Measurements from ENCODE around the gene WDR38. TPM values are rescaled to one million over a fixed set of nuclear protein-coding genes. Genes with fewer than 3 reads are reported as not detected.

The WDR38 gene
- total and polyA plus RNA-seq, 9 of the 15 experiments (the other 6 are each of a cell fraction or from before 2014, with no cell fraction given): not detected

DNA sequence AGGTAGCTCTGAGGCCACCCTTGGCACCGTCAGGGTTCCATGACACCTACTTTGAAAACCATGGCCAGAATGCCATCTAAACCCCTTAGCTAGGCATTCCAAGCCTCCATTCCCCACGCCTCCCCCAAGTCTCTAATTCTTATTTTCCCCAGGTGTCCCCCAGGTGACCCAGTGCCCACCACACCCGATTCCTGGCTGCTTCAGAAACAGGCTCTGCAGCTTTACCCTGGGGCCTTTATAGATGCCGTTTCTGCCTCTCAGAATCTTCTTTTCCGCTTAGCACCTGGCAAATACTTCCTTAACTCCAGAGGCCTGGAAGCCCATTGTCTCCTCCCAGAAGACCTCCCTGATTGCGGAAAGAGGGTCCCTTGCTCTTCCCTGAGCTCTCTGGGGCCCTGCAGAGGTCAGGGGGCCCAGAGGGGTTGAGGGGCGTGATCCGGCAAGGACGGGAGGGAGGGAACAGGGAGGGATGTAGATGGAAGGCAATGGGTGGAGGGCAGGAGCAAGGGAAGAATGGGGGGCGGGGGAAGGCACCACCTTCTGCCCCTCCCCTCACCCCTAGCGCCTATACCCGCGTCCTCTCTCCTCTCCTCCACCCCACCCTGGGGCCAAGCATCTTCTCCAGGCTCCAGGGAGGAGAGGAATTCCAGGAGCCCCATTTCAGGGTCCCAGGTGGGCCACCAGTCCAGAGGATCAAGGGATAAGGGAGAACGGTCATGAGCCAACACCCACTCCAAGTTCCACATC is 12.0 kb upstream of the WDR38 start:
- no peaks in the 10 kb centered on the region for H3K36me3 ChIP-seq (ENCODE audit: control insufficient read depth, insufficient read depth, low read length)
- H3K9ac ChIP-seq (ENCODE audit: insufficient read depth in 1 of 2, low read depth in 2 of 2, low read length in 2 of 2): peak overlapping the region in 1 of 2 experiments; percentile 35; a peak in 1 of 4 replicates
- FAIRE-seq (no peak), DNase-seq (ENCODE audit: extremely low read depth in 1 of 4, low spot score in 3 of 4) (no peak), ATAC-seq (no peak)
- no peak overlapping the region for H3K27ac ChIP-seq (ENCODE audit: extremely low read depth, low read depth, low read length)
- no peak overlapping the region for H2AFZ ChIP-seq (ENCODE audit: low read depth, low read length)
- no peaks in the 10 kb centered on the region for H3K79me2 ChIP-seq (ENCODE audit: control insufficient read depth, insufficient read depth, low read length)
- in situ Hi-C loops (cut with MboI): loop anchor here (5.0 to 10.0 kb wide), 2 partner anchors 46 to 219 kb away; no protein-coding TSS in a partner anchor
- H3K9me3 ChIP-seq (replicated peaks; ENCODE audit: control insufficient read depth, insufficient read depth, low read depth, low read length): no peaks in the 10 kb centered on the region
- no peaks in the 10 kb centered on the region for H3K27me3 ChIP-seq (ENCODE audit: control insufficient read depth in 2 of 2, insufficient read depth in 2 of 2, low read length in 2 of 2)
- TF ChIP-seq EZH2 (IDR thresholded peaks at IDR 0.05; ENCODE audit: borderline replicate concordance, low read depth, low read length) (no peak), ZNF282 (CRISPR knock-in tag; IDR thresholded peaks at IDR 0.05) (no peak)
- TF ChIP-seq, protein P1, sequence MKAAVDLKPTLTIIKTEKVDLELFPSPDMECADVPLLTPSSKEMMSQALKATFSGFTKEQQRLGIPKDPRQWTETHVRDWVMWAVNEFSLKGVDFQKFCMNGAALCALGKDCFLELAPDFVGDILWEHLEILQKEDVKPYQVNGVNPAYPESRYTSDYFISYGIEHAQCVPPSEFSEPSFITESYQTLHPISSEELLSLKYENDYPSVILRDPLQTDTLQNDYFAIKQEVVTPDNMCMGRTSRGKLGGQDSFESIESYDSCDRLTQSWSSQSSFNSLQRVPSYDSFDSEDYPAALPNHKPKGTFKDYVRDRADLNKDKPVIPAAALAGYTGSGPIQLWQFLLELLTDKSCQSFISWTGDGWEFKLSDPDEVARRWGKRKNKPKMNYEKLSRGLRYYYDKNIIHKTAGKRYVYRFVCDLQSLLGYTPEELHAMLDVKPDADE (conservative IDR thresholded peaks at IDR 0.05; ENCODE audit: control insufficient read depth, low read depth, low read length): no peak
- POLR2A ChIA-PET: interaction anchor here (0.6 to 0.9 kb wide), 2 partner anchors 9 to 271 kb away, joined by 4 to 5 read pairs; no protein-coding TSS in a partner anchor
- no peak overlapping the region for H3K4me2 ChIP-seq (ENCODE audit: insufficient read depth, low read length)
- no peaks in the 10 kb centered on the region for H3K9me1 ChIP-seq (ENCODE audit: control insufficient read depth, insufficient read depth, low read length)
- no peak overlapping the region for H3K4me3 ChIP-seq
- peaks cover 0 to 20% of the 10 kb centered on the region in 2 experiments; a peak in 2 of 5 replicates for H3K4me1 ChIP-seq (replicated peaks in 1 of 2; ENCODE audit: control insufficient read depth in 2 of 2, insufficient read depth in 2 of 2, low read length in 2 of 2)
- WGBS (ENCODE audit: insufficient coverage, low coverage, missing lambda C conversion rate): 42% methylated on average over 8 of the region's 14 CpGs
- intact Hi-C loops (cut with micrococcal nuclease): no loop called here
- no TSS peak for BruUV-seq (replicated peaks)
- CTCF ChIA-PET (ENCODE audit: low intra/inter-chr PET ratio): interaction anchor here (0.6 kb wide), 1 partner anchor 51 kb away, joined by 4 read pairs; no protein-coding TSS in a partner anchor
- no peaks in the 10 kb centered on the region for H4K20me1 ChIP-seq (replicated peaks; ENCODE audit: control insufficient read depth, insufficient read depth, low read length)

Measured in K562 (cell line).